HG03378 (cell line): Measurements from ENCODE around the gene TRRAP.

Experiments
- ATAC-seq: cut with Tn5 transposase; IDR thresholded peaks from one replicate; pipeline ENCODE4 v1.9.1; 2021; ENCODE audit warnings: mild to moderate bottlenecking, moderate library complexity; ENCODE audit not compliant: unreplicated experiment

Gene TRRAP

DNA sequence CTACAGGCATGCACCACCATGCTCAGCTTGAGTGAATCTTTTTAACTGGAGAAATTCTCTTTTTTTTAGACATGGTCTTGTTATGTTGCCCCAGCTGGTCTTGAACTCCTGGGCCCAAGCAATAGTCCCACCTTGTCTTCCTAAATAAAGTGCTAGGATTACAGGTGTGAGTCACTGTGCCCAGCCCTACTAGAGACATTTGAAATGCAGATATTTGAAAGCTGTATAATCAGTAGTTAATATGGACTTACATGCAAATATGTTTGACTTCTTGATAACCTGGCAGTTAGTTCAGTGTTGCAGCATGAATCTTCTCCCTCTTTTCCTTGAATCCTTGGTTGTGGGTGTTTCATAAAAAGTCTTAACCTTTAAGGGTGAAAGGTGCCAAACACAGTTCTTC, 8.7 kb downstream of the TRRAP start:
- no peak for ATAC-seq

DNA sequence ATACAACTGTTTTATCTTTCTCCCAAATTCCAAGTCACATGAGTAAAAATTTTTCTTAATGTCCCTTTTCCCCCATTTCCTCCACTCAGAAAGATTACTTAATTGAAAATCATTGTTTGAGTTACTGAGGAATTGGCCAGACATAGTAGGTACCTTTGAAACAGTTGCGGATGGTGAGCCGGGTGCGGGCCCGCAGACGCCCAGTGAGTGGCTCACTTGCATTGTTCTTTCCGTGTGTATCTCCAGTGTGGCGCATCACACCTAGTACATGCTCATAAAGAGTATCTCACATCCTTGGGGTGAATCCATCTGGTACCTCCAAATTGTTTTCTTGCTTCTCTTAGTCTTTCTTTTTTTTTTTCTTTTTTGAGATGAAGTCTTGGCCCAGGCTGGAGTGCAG, 14.3 kb downstream of the TRRAP start:
- ATAC-seq, result no peak

DNA sequence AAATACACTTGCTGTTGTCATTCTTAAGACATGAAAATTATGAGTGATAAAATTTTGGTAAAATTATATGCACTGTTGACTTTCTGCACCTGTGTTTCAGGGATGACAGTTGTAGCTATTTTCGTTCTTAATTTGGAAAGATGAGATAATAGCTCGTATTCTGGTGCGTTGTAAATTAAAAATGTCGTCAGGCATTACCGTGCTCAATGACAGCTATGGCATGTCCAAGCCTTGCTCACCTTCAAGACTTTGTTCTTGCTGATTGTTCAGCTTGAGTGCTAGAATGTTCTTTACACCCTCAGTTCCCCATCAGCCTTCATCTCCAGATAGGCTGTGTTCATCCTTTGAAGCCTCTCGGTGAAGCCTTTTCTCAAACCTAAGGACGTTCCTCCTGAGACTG, 21.5 kb downstream of the TRRAP start:
- ATAC-seq, result no peak

DNA sequence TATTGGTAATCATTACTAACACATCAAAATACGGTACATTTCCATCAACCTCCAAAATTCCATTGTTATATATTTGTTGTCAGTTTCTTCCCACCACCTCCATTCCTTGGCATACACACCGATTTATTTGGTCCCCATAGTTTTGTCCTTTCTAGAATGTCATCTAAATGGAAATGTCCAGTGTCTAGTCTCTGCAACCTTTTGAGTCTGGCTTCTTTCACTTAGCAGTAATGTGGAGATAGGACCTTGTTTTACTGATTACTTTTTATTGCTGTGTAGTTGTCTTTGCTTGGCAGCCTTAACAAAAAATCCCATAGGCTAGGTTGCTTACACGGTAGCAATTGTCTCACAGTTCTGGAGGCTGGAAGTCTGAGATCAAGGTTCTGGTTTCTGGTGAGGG, 22.5 kb downstream of the TRRAP start:
- ATAC-seq, result no peak

DNA sequence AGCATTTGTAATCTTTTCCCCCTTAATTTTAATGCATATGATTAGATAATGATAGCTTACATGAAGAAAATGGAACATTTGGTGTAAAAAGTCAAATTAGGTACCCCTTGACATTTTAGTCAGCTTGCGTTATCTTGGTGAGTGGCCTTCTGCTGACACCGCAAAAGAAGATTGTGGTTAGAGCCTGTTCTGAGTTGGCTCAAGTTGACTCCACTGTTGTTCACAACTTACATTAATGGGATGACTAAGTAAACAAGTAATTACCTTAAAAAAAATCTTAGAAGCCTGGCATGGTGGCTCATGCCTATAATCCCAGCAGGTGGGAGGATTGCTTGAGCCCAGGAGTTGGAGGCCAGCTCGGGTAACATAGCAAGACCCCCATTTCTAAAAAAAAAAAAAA, 24.2 kb downstream of the TRRAP start:
- no peak for ATAC-seq

DNA sequence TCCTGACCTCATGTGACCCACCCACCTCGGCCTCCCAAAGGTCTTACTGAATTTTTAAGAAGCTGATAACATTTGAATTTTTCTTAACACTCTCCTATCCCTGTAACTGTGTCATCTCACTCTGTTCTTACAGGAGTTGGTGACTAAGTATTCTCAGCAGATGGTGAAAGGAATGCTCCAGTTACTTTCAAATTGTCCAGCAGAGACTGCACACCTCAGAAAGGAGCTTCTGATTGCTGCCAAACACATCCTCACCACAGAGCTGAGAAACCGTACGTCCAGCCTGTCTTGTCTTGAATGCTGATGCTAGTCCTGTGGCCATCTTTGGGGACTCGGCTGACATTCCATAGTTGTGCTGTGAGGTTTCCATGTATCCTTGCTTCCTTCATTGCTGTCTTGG, 24.9 kb downstream of the TRRAP start:
- no peak for ATAC-seq

DNA sequence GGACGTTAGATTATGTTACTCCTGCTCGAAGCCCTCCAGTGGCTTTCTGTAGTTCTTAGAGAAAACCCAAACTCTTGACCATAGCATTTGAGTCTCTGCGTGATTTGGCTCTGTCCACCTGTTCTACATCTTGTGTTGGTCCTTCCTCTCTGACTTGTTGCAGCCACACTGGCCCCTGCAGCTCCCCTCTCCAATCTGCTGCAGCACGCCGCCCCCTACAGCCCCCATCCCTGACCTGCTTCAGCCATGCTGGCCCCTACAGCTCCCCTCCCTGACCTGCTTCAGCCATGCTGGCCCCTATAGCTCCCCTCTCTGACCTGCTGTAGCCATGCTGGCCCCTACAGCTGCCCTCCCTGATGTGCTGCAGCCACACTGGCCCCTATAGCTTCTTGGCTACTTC, 29.2 kb downstream of the TRRAP start:
- ATAC-seq, result no peak

DNA sequence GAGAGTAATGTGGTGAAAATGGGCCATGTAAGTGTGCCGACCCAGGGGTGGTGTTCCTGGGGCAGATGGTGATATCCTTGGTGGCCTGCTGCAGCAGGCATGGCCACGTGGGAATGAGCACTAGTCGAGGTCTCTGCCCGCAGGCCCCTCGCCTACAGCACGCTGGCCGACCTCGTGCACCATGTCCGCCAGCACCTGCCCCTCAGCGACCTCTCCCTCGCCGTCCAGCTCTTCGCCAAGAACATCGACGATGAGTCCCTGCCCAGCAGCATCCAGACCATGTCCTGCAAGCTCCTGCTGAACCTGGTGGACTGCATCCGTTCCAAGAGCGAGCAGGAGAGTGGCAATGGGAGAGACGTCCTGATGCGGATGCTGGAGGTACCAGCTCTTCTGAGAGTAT, 30.3 kb downstream of the TRRAP start:
- ATAC-seq, result no peak

DNA sequence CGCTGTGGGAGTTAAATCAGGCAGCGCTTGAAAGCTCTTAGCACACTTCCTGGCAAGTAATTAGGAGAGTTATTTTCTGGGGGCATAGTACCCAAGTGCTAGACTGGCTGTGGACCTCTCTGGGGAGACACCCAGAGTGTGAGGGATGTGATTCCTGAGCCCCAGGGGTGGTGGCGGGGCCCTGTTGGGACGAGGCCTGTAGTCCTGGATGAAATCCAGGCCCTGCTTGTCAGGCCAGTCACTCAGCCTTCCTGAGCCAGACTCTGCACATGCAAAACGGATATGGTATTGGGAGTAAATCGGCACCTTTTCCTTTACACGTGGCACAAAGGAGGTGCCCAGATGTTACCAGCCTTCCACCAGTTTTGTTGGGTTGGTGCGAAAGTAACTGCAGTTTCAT, 31.2 kb downstream of the TRRAP start:
- ATAC-seq, result no peak

DNA sequence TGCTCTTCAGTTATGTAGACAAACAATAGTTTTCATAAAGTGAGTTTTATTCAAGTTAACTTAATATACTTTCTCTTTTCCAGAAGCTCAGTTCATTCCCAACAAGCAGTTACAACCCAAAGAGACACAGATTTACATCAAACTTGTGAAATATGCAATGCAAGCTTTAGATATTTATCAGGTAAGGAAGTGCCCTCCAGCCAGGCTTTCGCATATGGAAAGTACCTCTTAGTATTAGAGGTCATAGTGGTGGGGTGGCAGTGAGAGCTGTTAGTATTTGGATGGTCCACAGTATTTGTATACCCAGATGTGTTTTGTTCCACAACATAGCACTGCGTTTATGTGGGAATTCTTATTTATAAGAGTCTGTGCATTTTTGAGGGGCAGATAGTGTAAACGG, 32.1 kb downstream of the TRRAP start:
- no peak for ATAC-seq

DNA sequence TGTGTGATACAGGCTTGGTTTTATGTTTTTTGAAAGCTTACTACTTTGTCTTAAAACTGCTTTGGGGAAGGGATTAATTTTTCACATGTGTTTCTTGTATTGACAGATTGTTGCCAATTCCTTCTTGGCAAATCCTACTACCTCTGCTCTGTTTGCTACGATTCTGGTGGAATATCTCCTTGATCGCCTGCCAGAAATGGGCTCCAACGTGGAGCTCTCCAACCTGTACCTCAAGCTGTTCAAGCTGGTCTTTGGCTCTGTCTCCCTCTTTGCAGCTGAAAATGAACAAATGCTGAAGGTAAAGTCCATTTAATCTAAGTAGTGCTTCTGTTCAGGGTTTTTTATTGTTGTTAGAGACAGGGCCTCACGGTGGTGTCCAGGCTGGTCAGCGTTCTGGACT, 33.6 kb downstream of the TRRAP start:
- ATAC-seq, result no peak

DNA sequence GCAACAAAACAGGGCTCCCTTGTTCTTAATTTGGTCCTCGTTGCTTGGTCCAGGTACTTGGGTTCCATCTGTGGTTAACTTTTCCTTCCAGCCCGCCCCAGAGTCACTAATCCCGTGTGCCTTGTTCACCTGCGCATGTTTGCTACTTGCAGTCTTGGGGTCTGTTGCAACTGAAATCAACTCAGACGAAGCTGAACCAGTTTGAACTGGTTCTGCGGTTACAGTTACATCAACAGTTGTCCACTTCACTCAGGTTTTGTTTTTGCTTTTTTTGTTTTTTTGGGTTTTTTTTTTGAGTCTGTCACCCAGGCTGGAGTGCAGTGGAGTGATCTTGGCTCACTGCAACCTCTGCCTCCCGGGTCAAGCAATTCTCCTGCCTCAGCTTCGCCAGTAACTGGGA, 34.7 kb downstream of the TRRAP start:
- no peak for ATAC-seq

DNA sequence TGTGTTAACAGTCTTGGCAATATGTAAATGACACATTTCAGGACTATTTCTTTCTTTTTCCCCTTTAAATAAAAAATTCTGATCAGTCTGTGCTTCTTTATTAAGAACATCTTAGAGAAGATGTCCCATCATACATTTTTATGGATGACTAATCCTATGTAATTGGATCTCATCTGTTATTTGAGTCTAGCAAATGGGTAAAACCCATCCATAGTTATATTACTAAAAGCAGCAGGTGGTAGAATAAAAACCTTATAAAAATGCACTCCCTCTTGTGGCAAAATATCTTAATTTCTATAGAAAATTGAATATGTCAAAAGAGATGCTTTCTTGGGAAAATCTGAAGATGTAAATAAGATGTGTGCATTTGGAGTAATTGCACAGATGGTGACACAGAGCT, 35.3 kb downstream of the TRRAP start:
- ATAC-seq, result no peak

DNA sequence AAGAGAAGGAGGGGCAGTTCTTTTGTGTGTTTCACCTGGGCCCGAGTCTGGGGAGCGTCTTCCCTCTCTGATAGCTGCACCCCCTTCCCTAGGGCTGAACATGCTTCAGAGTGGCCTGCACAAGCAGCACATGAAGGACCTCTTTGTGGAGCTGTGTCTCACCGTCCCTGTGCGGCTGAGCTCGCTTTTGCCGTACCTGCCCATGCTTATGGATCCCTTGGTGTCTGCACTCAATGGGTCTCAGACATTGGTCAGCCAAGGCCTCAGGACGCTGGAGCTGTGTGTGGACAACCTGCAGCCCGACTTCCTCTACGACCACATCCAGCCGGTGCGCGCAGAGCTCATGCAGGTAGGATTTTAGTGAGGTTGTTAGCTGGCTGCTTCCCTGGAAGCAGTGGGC, 39.0 kb downstream of the TRRAP start:
- no peak for ATAC-seq

DNA sequence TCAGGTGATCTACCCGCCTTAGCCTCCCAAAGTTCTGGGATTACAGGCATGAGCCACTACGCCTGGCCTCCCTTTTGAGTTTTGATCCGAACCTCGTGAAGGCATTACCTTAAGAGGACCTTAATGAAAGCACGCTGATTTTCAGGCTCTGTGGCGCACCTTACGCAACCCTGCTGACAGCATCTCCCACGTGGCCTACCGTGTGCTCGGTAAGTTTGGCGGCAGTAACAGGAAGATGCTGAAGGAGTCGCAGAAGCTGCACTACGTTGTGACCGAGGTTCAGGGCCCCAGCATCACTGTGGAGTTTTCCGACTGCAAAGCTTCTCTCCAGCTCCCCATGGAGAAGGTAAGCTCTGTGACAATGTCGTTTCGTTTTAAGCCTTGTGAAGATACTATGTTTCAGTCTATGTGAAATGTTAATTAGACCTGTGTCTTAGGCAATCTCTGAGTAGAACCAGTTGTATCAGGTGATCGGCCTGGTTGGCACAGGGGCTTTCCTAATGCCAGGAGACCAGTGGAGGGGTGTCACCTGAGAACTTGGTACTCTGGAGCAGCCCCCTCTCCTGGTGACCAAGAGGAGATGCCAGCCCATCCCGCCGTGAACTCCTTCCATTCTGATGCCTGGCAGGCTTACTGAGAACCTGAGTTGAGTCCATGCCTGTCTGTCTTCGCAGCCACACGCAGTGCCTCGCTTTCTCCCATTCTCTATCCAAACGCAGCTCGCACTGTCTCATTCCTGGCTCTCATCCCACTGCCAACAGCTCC, 43.5 kb downstream of the TRRAP start:
- ATAC-seq, result no peak

DNA sequence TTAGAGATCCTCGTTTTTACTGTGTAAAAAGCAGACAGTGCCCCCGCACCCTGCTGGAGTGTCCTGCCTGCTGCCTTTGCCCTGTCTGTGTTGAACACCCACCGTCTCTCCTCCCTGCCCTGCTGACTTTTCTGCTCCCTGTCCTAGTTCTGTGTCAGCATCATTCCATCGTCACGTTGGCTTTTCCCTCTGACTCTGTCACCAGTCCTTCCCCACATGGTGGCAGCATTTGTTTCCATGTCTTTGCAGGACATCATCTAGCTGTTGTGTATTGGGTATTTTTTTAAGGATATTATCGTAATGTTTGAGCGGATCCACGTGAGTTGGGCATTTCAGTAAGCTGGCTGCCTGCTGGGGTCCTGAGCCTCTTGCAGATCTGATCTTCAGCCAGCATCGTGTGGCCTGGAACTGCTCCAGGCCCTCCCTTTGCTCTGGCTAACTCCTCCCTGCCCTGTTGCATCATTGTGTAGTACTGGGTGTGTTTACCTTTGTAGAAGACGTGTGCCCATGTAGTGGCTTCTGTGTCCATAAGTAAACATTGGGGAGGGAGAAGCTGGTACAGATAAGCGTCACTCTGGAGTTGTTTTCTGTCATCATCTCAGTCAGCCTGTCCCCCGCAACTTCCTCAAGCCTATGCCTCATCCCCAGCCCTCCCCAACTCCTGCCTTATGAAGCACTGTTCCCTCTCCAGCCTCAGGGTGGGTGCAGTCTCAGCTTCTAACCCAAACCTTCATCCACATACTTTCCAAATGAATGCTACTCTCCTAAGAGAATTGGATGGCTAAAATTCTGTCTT, 44.3 kb downstream of the TRRAP start:
- no peak for ATAC-seq

DNA sequence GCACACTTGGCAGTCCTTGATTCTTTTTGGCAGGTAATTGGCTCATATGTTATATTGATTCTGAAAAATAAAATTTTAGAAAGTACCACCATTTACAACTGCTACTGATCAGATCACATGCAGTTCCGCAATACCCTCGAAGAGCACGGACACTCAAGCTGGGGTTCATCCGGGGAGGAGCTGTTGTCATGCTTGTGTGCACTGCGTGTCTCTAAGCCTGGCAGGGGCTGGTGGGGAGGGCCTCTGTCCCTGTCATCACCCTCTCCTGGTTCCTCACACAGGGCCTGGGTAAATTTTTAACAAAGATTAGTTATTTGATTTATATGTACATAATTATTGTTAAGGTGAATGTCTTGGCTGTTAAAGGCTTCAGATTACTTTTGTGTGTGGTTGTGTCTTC, 45.2 kb downstream of the TRRAP start:
- no peak for ATAC-seq

DNA sequence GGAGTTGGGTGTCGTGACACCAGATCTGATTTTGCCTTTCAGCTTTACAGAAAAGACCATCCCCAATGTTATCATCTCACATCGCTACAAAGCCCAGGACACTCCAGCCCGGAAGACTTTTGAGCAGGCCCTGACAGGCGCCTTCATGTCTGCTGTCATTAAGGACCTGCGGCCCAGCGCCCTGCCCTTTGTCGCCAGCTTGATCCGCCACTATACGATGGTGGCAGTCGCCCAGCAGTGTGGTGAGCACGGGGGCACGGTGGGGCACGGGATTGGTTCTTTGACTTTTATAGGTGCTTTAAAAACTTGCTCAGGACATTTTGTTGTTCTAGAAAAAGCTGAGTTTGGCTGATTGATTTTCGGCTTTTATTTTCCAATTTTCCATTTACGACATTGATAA, 48.8 kb downstream of the TRRAP start:
- ATAC-seq, result no peak

DNA sequence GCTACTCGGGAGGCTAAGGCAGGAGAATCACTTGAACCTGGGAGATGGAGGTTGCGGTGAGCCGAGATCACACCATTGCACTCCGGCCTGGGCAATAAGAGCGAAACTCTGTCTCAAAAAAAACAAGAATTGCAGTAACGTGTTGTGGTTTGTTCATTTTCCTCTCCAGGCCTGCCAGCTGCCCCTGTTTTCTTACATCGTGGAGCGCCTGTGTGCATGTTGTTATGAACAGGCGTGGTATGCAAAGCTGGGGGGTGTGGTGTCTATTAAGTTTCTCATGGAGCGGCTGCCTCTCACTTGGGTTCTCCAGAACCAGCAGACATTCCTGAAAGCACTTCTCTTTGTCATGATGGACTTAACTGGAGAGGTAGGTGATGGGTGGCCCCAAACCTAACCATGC, 52.1 kb downstream of the TRRAP start:
- peak; percentile 11 for ATAC-seq

DNA sequence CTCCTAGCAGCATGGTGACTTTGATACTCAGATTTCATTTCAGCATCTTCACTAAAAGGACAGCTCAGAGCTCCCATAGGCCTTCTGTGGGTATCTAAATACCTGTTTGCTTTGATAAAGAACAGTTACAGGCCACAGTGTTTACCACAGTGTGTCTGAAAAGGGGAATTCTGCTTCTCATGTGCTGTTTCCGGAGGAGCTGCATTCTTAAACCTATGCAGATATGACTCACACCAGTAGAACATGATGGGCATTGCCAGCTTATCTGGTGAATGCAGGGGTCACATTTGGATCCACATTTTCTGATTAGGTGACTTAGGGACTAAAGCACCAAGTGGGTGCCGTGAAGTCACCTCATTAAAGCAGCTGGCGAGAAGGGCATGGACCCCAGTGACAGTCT, 52.6 kb downstream of the TRRAP start:
- peak; percentile 87 for ATAC-seq

DNA sequence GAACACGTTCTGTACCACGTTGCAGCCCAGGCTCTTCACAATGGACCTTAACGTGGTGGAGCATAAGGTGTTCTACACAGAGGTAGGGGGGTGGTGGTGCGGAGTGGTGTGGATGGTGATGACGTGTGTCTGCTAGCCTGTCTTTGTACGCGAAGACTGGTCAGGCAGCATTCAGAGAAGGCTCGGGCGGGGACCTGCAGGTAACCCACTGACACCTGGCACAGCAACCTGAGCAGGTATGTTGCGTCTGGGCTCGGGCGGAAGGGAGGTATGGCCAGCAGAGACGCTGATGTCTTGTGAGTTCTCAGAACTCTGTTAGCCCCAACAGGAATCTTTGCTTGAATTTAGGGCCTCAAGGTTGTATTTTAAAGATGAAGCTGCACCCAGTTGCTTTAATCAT, 55.0 kb downstream of the TRRAP start:
- ATAC-seq, result no peak

DNA sequence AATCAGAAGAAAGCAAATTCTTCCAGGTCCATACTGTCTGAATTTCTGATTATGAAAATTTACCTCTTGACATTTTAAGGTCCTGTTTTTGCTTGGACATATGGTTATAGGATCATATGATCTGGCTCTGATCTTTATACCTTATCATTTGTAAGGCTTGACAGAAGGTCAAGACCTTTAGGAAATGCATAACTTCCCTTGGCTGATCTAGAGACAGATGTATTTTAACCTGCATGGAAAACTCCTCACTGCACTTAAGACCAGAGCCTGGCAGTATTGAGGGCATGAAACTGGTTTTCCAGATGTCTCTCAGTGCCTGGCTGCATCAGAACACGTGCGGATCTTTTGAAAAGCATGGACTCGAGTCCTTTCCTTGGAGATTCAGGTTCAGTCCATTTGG, 55.9 kb downstream of the TRRAP start:
- no peak for ATAC-seq

DNA sequence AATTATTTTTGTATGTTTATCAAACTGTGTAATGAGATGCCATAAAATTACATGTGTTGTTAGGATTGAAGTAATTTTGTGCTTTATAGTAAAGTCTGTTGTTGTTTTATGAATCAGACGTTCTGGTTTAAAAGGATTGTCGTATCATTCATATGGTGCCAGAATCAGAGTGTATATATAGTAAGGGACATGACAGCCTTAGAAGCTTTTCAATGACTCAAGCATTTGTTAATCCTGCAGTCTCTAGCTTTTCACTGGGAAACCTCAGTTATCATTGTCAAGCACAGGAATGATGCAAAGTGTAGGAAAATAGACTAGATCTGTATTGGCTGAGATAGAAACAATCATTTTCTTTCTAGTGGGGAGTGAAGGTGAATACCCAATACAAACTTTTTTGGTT, 57.5 kb downstream of the TRRAP start:
- ATAC-seq, result no peak
